OCI-LY1 (cell line): ENCODE measurements around the gene LTB4R.

Experiments
- H2AFZ ChIP-seq: fragments of 200-600 bp; sonication (generic), shearing (Covaris generic); 2 replicates; pipeline ENCODE4 v1.6.0; 2014; ENCODE audit warnings: antibody characterized with exemption, mild to moderate bottlenecking, low read length
- H3F3A ChIP-seq: fragments of 200-600 bp; sonication (generic), shearing (Covaris generic); 2 replicates; pipeline ENCODE4 v1.6.0; 2014; ENCODE audit warnings: mild to moderate bottlenecking, antibody characterized with exemption, low read length, moderate library complexity; ENCODE audit not compliant: insufficient read depth
- H3K27ac ChIP-seq: fragments of 200-600 bp; sonication (generic); 2 replicates; pipeline ENCODE4 v1.5.1; 2014; ENCODE audit warnings: low read length, mixed run types, mild to moderate bottlenecking, low read depth; ENCODE audit not compliant: poor library complexity, severe bottlenecking
- H3K27me3 ChIP-seq: fragments of 200-600 bp; sonication (generic); 2 replicates; pipeline ENCODE4 v1.6.0; 2014; ENCODE audit warnings: antibody characterized with exemption, mild to moderate bottlenecking, low read length, moderate library complexity; ENCODE audit not compliant: insufficient read depth
- H3K36me3 ChIP-seq: fragments of 200-600 bp; sonication (generic); 2 replicates; pipeline ENCODE4 v1.6.1; 2014; ENCODE audit warnings: mild to moderate bottlenecking, antibody characterized with exemption, low read length, moderate library complexity, mixed read lengths; ENCODE audit not compliant: insufficient read depth
- H3K4me1 ChIP-seq: fragments of 200-600 bp; sonication (generic); 2 replicates; pipeline ENCODE4 v1.5.1; 2014; ENCODE audit warnings: mild to moderate bottlenecking, low read length, moderate library complexity; ENCODE audit not compliant: insufficient read depth, severe bottlenecking
- H3K4me2 ChIP-seq: fragments of 200-600 bp; sonication (generic), shearing (Covaris generic); 2 replicates; pipeline ENCODE4 v1.6.1; 2014; ENCODE audit warnings: low read length
- H3K4me3 ChIP-seq: fragments of 200-600 bp; sonication (generic); 2 replicates; pipeline ENCODE4 v1.5.1; 2014; ENCODE audit warnings: low read length, low read depth, mild to moderate bottlenecking, mixed read lengths; ENCODE audit not compliant: poor library complexity, severe bottlenecking
- H3K79me2 ChIP-seq: fragments of 200-600 bp; shearing (Covaris generic); 2 replicates; pipeline ENCODE4 v1.6.1; 2016; ENCODE audit warnings: mixed run types, low read length, mixed read lengths; ENCODE audit not compliant: insufficient read depth
- H3K9ac ChIP-seq: fragments of 200-600 bp; sonication (generic), shearing (Covaris generic); 2 replicates; pipeline ENCODE4 v1.6.1; 2014; ENCODE audit warnings: mild to moderate bottlenecking, low read length, mixed read lengths
- H3K9me2 ChIP-seq: fragments of 200-600 bp; sonication (generic), shearing (Covaris generic); 2 replicates; pipeline ENCODE4 v1.6.1; 2014; ENCODE audit warnings: low read depth, mild to moderate bottlenecking, low read length, mixed read lengths
- H3K9me3 ChIP-seq: fragments of 200-600 bp; shearing (Covaris generic); 2 replicates; pipeline ENCODE4 v1.6.1; 2014; ENCODE audit warnings: low read length, mixed read lengths
- H4K20me1 ChIP-seq: fragments of 200-600 bp; sonication (generic), shearing (Covaris generic); 2 replicates; pipeline ENCODE4 v1.6.0; 2016; ENCODE audit warnings: mild to moderate bottlenecking, low read length; ENCODE audit not compliant: insufficient read depth
- CTCF ChIP-seq: fragments of 200-600 bp; sonication (generic), shearing (Covaris generic); IDR thresholded peaks from 2 replicates; pipeline ENCODE4 v1.5.1; 2017; ENCODE audit warnings: mild to moderate bottlenecking, antibody characterized with exemption, low read length, moderate library complexity, mixed read lengths
- EZH2 ChIP-seq: fragments of 200-600 bp; sonication (generic), shearing (Covaris generic); IDR thresholded peaks from 2 replicates; pipeline ENCODE4 v1.8.0; 2017; ENCODE audit warnings: borderline replicate concordance, mixed run types, mild to moderate bottlenecking, antibody characterized with exemption, low read length, moderate library complexity, mixed read lengths

LTB4R gene

GRCh38 chr14:24298892-24299254, 12.4 kb upstream of the LTB4R start:
- Histone ChIP-seq H3K27ac (no peak overlapping the region), H2AFZ (no peak overlapping the region), H3K27me3 (no peaks in the 10 kb centered on the region)

GRCh38 chr14:24299255-24300191, 11.8 kb upstream of the LTB4R start, which contains the start of the genes DHRS1 and NOP9:
Gene DHRS1, minus strand, starts transcription at chr14:24299780. Its CDS starts 674 bp downstream, at chr14:24299106.
Gene NOP9, plus strand, starts transcription at chr14:24299850. Its CDS starts 105 bp downstream, at chr14:24299955.
- no peak within 1 kb of the TSS for H2AFZ ChIP-seq
- TF ChIP-seq EZH2 (no peak), CTCF (no peak)

More at GRCh38 chr14:24298892-24299254, 12.4 kb upstream of the LTB4R start:
- peak overlapping the region; percentile 98 for H3K4me2 ChIP-seq
- no peaks in the 10 kb centered on the region for H3K9me2 ChIP-seq
- no peaks in the 10 kb centered on the region for H3K79me2 ChIP-seq
- H4K20me1 ChIP-seq: no peaks in the 10 kb centered on the region
- peaks cover 43% of the 10 kb centered on the region for H3K36me3 ChIP-seq
- no peak for TF ChIP-seq CTCF
- TF ChIP-seq EZH2: no peak
- no peaks in the 10 kb centered on the region for H3K9me3 ChIP-seq
- H3F3A ChIP-seq: 0 out of 2 replicates have a peak, but pooled peaks cover 4% of the 10 kb centered on the region
- peak overlapping the region; percentile 80 for H3K9ac ChIP-seq
- peaks cover 27% of the 10 kb centered on the region for H3K4me1 ChIP-seq
- H3K4me3 ChIP-seq: peak overlapping the region; percentile 83

GRCh38 chr14:24300326-24300980, 10.8 kb upstream of the LTB4R start:
- Histone ChIP-seq H3K36me3 (peaks cover 56% of the 10 kb centered on the region), H3K79me2 (no peaks in the 10 kb centered on the region), H3K27me3 (no peaks in the 10 kb centered on the region), H3K9me2 (no peaks in the 10 kb centered on the region), H4K20me1 (no peaks in the 10 kb centered on the region), H3K4me2 (peak overlapping the region; percentile 98), H3K4me3 (peak overlapping the region; percentile 83), H3F3A (0 out of 2 replicates have a peak, but pooled peaks cover 4% of the 10 kb centered on the region), H2AFZ (no peak overlapping the region), H3K27ac (no peak overlapping the region), H3K4me1 (peaks cover 27% of the 10 kb centered on the region), H3K9ac (peak overlapping the region; percentile 80), H3K9me3 (no peaks in the 10 kb centered on the region)
- TF ChIP-seq EZH2 (no peak), CTCF (no peak)

More at GRCh38 chr14:24299255-24300191, 11.8 kb upstream of the LTB4R start, which contains the start of the genes DHRS1 and NOP9:
- Histone ChIP-seq H3K9me3 (no peaks in the 10 kb centered on the region), H3F3A (0 out of 2 replicates have a peak, but pooled peaks cover 4% of the 10 kb centered on the region), H3K9ac (peak within 1 kb of the TSS; percentile 80), H3K27me3 (no peaks in the 10 kb centered on the region), H4K20me1 (no peaks in the 10 kb centered on the region), H3K27ac (no peak within 1 kb of the TSS), H3K4me3 (peak within 1 kb of the TSS; percentile 83), H3K4me2 (peak within 1 kb of the TSS; percentile 98), H3K79me2 (no peaks in the 10 kb centered on the region), H3K36me3 (peaks cover 50% of the 10 kb centered on the region), H3K9me2 (no peaks in the 10 kb centered on the region), H3K4me1 (peaks cover 27% of the 10 kb centered on the region)
